Measurements from ENCODE around the gene MDN1. TPM values are rescaled to one million over a fixed set of nuclear protein-coding genes. Genes with fewer than 3 reads are reported as not detected.

The MDN1 gene
- total and polyA plus RNA-seq, 5 donors = 15.4 to 29.6 (median 24.0) TPM

DNA sequence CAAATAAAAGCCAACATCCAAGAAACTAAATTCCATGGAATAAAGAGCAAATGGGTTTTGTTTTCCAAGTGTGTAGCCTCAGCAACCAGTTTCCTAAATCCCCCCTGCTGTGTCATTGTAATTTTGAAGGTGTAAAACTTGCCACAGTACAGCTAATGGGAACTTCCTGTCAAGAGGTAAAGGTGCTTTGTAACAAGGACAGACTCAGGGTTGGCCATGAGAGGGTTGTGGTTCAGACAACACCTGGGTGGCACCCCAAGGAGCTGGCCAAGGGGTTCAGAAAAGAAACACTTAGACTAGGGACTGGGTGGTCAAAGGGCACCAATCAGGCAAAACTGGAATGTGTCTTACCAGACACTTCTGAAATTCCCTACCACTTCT is 128.7 kb downstream of the MDN1 start:
- no peak overlapping the region for H3K27ac ChIP-seq (ENCODE audit: low read length)
- peaks cover 2% of the 10 kb centered on the region for H3K4me1 ChIP-seq (ENCODE audit: control insufficient read depth, insufficient read depth, low read length)
- no peaks in the 10 kb centered on the region for H3K9me3 ChIP-seq (ENCODE audit: control insufficient read depth, low read length)
- no peaks in the 10 kb centered on the region for H3K27me3 ChIP-seq (ENCODE audit: control insufficient read depth, insufficient read depth)
- ATAC-seq (no peak), DNase-seq (no peak)
- intact Hi-C loops (cut with DNase I) = no loop called here
- H3K4me3 ChIP-seq (ENCODE audit: low read length) = no peak overlapping the region

GRCh38 chr6:89689732-89690131 is 129.9 kb downstream of the MDN1 start:
- Histone ChIP-seq H3K9me3 (ENCODE audit: control insufficient read depth, low read length) (no peaks in the 10 kb centered on the region), H3K4me1 (ENCODE audit: control insufficient read depth, insufficient read depth, low read length) (peaks cover 2% of the 10 kb centered on the region), H3K27ac (ENCODE audit: low read length) (peak overlapping the region; percentile 14), H3K27me3 (ENCODE audit: control insufficient read depth, insufficient read depth) (no peaks in the 10 kb centered on the region), H3K4me3 (ENCODE audit: low read length) (no peak overlapping the region)
- 41% methylated on average over 5 of the region's 5 CpGs for WGBS
- intact Hi-C loops (cut with DNase I) = loop anchor here in 1 of 4 donors (10.0 kb wide), 1 partner anchor 55 kb away; no protein-coding TSS in a partner anchor
- no peak for DNase-seq
- ATAC-seq = peak; percentile 40 to 57

- DNase-seq (no peak), ATAC-seq (no peak)
- H3K9me3 ChIP-seq (ENCODE audit: control insufficient read depth, low read length) = no peaks in the 10 kb centered on the region
- WGBS = 97% methylated on average over 2 of the region's 2 CpGs
- H3K4me3 ChIP-seq (ENCODE audit: low read length) = no peak overlapping the region
- peaks cover 2% of the 10 kb centered on the region for H3K4me1 ChIP-seq (ENCODE audit: control insufficient read depth, insufficient read depth, low read length)
- no peak overlapping the region for H3K27ac ChIP-seq (ENCODE audit: low read length)
- intact Hi-C loops (cut with DNase I) = loop anchor here in 1 of 4 donors (10.0 kb wide), 1 partner anchor 56 kb away; no protein-coding TSS in a partner anchor
- no peaks in the 10 kb centered on the region for H3K27me3 ChIP-seq (ENCODE audit: control insufficient read depth, insufficient read depth)
These were observed 131.3 kb downstream of the MDN1 start for GRCh38 chr6:89688328-89688727.

GRCh38 chr6:89685311-89685710 is 134.3 kb downstream of the MDN1 start:
- WGBS = 99% methylated on average over 2 of the region's 2 CpGs
- DNase-seq (no peak), ATAC-seq (no peak)
- no peaks in the 10 kb centered on the region for H3K4me1 ChIP-seq (ENCODE audit: control insufficient read depth, insufficient read depth, low read length)
- H3K9me3 ChIP-seq (ENCODE audit: control insufficient read depth, low read length) = no peaks in the 10 kb centered on the region
- no peak overlapping the region for H3K27ac ChIP-seq (ENCODE audit: low read length)
- no peak overlapping the region for H3K4me3 ChIP-seq (ENCODE audit: low read length)
- no peaks in the 10 kb centered on the region for H3K27me3 ChIP-seq (ENCODE audit: control insufficient read depth, insufficient read depth)
- intact Hi-C loops (cut with DNase I) = loop anchor here in 1 of 4 donors (10.0 kb wide), 1 partner anchor 59 kb away; no protein-coding TSS in a partner anchor

- ATAC-seq = no peak
- intact Hi-C loops (cut with DNase I) = loop anchor here in 1 of 4 donors (10.0 kb wide), 1 partner anchor 62 kb away; no protein-coding TSS in a partner anchor
- 89% methylated on average over 1 of the region's 1 CpG for WGBS
- Histone ChIP-seq H3K4me3 (ENCODE audit: low read length) (no peak overlapping the region), H3K9me3 (ENCODE audit: control insufficient read depth, low read length) (no peaks in the 10 kb centered on the region), H3K4me1 (ENCODE audit: control insufficient read depth, insufficient read depth, low read length) (peaks cover 3% of the 10 kb centered on the region), H3K27me3 (ENCODE audit: control insufficient read depth, insufficient read depth) (no peaks in the 10 kb centered on the region), H3K27ac (ENCODE audit: low read length) (no peak overlapping the region)
- no peak for DNase-seq
These were observed 136.6 kb downstream of the MDN1 start for GRCh38 chr6:89682991-89683390.

DNA sequence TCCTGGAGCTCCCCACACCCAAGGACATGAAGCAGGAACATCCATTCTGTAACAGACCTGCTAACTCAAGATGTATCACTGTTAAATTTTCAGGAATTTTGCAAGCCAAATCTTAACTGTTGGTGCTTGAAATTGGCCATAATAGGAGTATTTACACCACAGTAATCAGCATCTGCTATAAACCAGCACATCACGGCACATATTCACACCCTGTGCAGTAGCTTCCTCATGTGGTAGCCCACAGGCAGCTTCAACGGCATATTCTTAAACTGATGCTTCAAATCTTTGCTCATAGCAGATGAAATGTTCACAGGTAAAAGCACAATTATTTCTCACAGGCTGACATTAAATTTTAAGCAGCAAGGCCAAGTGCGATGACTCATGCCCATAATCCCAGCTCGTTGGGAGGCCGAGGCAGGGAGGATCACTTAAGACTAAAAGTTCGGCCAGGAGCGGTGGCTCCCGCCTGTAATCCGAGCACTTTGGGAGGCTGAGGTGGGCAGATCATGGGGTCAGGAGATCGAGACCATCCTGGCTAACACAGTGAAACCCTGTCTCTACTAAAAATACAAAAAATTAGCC is 137.5 kb downstream of the MDN1 start:
- H3K9me3 ChIP-seq (ENCODE audit: control insufficient read depth, low read length) = no peaks in the 10 kb centered on the region
- DNase-seq (no peak), ATAC-seq (no peak)
- peaks cover 3% of the 10 kb centered on the region for H3K4me1 ChIP-seq (ENCODE audit: control insufficient read depth, insufficient read depth, low read length)
- no peak overlapping the region for H3K4me3 ChIP-seq (ENCODE audit: low read length)
- intact Hi-C loops (cut with DNase I) = loop anchor here in 1 of 4 donors (10.0 kb wide), 1 partner anchor 63 kb away; no protein-coding TSS in a partner anchor
- H3K27me3 ChIP-seq (ENCODE audit: control insufficient read depth, insufficient read depth) = no peaks in the 10 kb centered on the region
- H3K27ac ChIP-seq (ENCODE audit: low read length) = no peak overlapping the region
- WGBS = 96% methylated on average over 10 of the region's 10 CpGs

DNA sequence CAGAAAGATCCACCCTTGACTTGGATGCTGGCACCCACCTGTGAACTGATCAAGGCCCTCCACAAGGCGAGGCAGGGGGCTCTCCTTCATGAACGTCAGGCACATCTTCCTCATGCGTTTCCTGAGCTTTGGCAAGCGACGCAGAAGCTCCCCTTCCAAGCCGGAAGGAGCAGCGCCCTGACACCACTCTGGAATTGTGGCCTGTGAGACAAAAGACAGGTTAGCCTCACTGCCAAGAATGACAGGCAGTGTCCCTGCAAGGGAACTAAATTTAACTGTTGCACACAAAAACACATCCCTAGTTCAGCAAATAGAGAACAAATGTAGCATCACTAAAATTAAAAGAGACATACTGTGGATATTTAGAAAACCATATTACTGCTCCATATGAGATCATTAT is 139.0 kb downstream of the MDN1 start:
- no peak overlapping the region for H3K4me3 ChIP-seq (ENCODE audit: low read length)
- DNase-seq = no peak
- WGBS = 68% methylated on average over 7 of the region's 7 CpGs
- intact Hi-C loops (cut with DNase I) = loop anchor here in 1 of 4 donors (10.0 kb wide), 1 partner anchor 64 kb away; no protein-coding TSS in a partner anchor
- no peak overlapping the region for H3K27ac ChIP-seq (ENCODE audit: low read length)
- peaks cover 3% of the 10 kb centered on the region for H3K4me1 ChIP-seq (ENCODE audit: control insufficient read depth, insufficient read depth, low read length)
- H3K27me3 ChIP-seq (ENCODE audit: control insufficient read depth, insufficient read depth) = no peaks in the 10 kb centered on the region
- no peaks in the 10 kb centered on the region for H3K9me3 ChIP-seq (ENCODE audit: control insufficient read depth, low read length)
- ATAC-seq = no peak

GRCh38 chr6:89680150-89680549 is 139.4 kb downstream of the MDN1 start:
- no peaks in the 10 kb centered on the region for H3K27me3 ChIP-seq (ENCODE audit: control insufficient read depth, insufficient read depth)
- ATAC-seq = peak in 1 of 2 donors; percentile 36
- H3K4me3 ChIP-seq (ENCODE audit: low read length) = no peak overlapping the region
- intact Hi-C loops (cut with DNase I) = loop anchor here in 1 of 4 donors (10.0 kb wide), 1 partner anchor 65 kb away; no protein-coding TSS in a partner anchor
- H3K9me3 ChIP-seq (ENCODE audit: control insufficient read depth, low read length) = no peaks in the 10 kb centered on the region
- DNase-seq = no peak
- H3K27ac ChIP-seq (ENCODE audit: low read length) = no peak overlapping the region
- peaks cover 3% of the 10 kb centered on the region for H3K4me1 ChIP-seq (ENCODE audit: control insufficient read depth, insufficient read depth, low read length)
- WGBS = 64% methylated on average over 2 of the region's 2 CpGs

- WGBS = 77% methylated on average over 6 of the region's 6 CpGs
- H3K27ac ChIP-seq (ENCODE audit: low read length) = no peak overlapping the region
- peaks cover 3% of the 10 kb centered on the region for H3K4me1 ChIP-seq (ENCODE audit: control insufficient read depth, insufficient read depth, low read length)
- ATAC-seq (no peak), DNase-seq (no peak)
- no peaks in the 10 kb centered on the region for H3K9me3 ChIP-seq (ENCODE audit: control insufficient read depth, low read length)
- no peaks in the 10 kb centered on the region for H3K27me3 ChIP-seq (ENCODE audit: control insufficient read depth, insufficient read depth)
- no peak overlapping the region for H3K4me3 ChIP-seq (ENCODE audit: low read length)
- intact Hi-C loops (cut with DNase I) = loop anchor here in 1 of 4 donors (10.0 kb wide), 1 partner anchor 65 kb away; no protein-coding TSS in a partner anchor
These were observed 140.1 kb downstream of the MDN1 start for GRCh38 chr6:89679215-89680120.

GRCh38 chr6:89678531-89678930 is 141.1 kb downstream of the MDN1 start:
- Histone ChIP-seq H3K9me3 (ENCODE audit: control insufficient read depth, low read length) (no peaks in the 10 kb centered on the region), H3K27me3 (ENCODE audit: control insufficient read depth, insufficient read depth) (no peaks in the 10 kb centered on the region), H3K4me3 (ENCODE audit: low read length) (no peak overlapping the region), H3K4me1 (ENCODE audit: control insufficient read depth, insufficient read depth, low read length) (peaks cover 3% of the 10 kb centered on the region), H3K27ac (ENCODE audit: low read length) (no peak overlapping the region)
- no peak for DNase-seq
- ATAC-seq = no peak
- intact Hi-C loops (cut with DNase I) = no loop called here
- WGBS = 97% methylated on average over 3 of the region's 3 CpGs

Measured in right cardiac atrium (tissue), 5 donors.